H9 (cell line): ENCODE data around the gene SLC26A5. TPM values are rescaled to one million over a fixed set of nuclear protein-coding genes. Genes with fewer than 3 reads are reported as not detected.

Experiments used
- DNase-seq: peaks from one replicate; pipeline ENCODE4 v3.0.0-alpha.2; 2017
- H2AFZ ChIP-seq: one replicate; pipeline ENCODE4 v1.6.1; 2013; ENCODE audit warnings: mild to moderate bottlenecking, low read length, control low read depth, moderate library complexity
- H2AK5ac ChIP-seq: 2 replicates; pipeline ENCODE4 v1.6.1; 2013; ENCODE audit warnings: low read length, control low read depth, mixed read lengths; ENCODE audit not compliant: insufficient read length
- H2BK120ac ChIP-seq: one replicate; pipeline ENCODE4 v1.6.1; 2013; ENCODE audit warnings: low read depth, mild to moderate bottlenecking, low read length, control low read depth, inconsistent platforms; ENCODE audit not compliant: poor library complexity, severe bottlenecking
- H2BK12ac ChIP-seq: 2 replicates; pipeline ENCODE4 v1.6.1; 2013; ENCODE audit warnings: low read length, control low read depth, mixed read lengths, low read depth; ENCODE audit not compliant: insufficient read length
- H2BK15ac ChIP-seq: 2 replicates; pipeline ENCODE4 v1.6.1; 2013; ENCODE audit warnings: low read depth, low read length, control low read depth
- H2BK20ac ChIP-seq: one replicate; pipeline ENCODE4 v1.6.1; 2013; ENCODE audit warnings: low read depth, mild to moderate bottlenecking, low read length, control low read depth, inconsistent platforms; ENCODE audit not compliant: poor library complexity, severe bottlenecking
- H2BK5ac ChIP-seq: 2 replicates; pipeline ENCODE4 v1.6.1; 2013; ENCODE audit warnings: low read length, control low read depth, mixed read lengths; ENCODE audit not compliant: insufficient read length
- H3K14ac ChIP-seq: 2 replicates; pipeline ENCODE4 v1.6.1; 2013; ENCODE audit warnings: low read length, control low read depth; ENCODE audit not compliant: insufficient read depth
- H3K18ac ChIP-seq: 2 replicates; pipeline ENCODE4 v1.6.1; 2013; ENCODE audit warnings: low read depth, mild to moderate bottlenecking, mixed read lengths, low read length, control low read depth; ENCODE audit not compliant: insufficient read length
- H3K23ac ChIP-seq: 2 replicates; pipeline ENCODE4 v1.6.1; 2013; ENCODE audit warnings: low read length, control low read depth, mixed read lengths, low read depth; ENCODE audit not compliant: insufficient read length
- H3K23me2 ChIP-seq: 2 replicates; pipeline ENCODE4 v1.6.1; 2013; ENCODE audit warnings: low read depth, mild to moderate bottlenecking, mixed read lengths, low read length, control low read depth; ENCODE audit not compliant: insufficient read length, poor library complexity, severe bottlenecking
- H3K27ac ChIP-seq: 2 replicates; pipeline ENCODE4 v1.5.1; 2013; ENCODE audit warnings: low read length, control low read depth, mixed read lengths, low read depth; ENCODE audit not compliant: insufficient read length
- H3K27me3 ChIP-seq: 2 replicates; pipeline ENCODE4 v1.6.1; 2013; ENCODE audit warnings: low read length, control low read depth, inconsistent platforms; ENCODE audit not compliant: insufficient read depth
- H3K4ac ChIP-seq: 2 replicates; pipeline ENCODE4 v1.6.1; 2013; ENCODE audit warnings: low read depth, mild to moderate bottlenecking, control low read depth, inconsistent platforms, low read length, moderate library complexity
- H3K4me1 ChIP-seq: 2 replicates; pipeline ENCODE4 v1.6.1; 2013; ENCODE audit warnings: low read length, control low read depth, inconsistent platforms; ENCODE audit not compliant: insufficient read depth
- H3K4me2 ChIP-seq: 2 replicates; pipeline ENCODE4 v1.6.1; 2013; ENCODE audit warnings: low read length, control low read depth, mixed read lengths; ENCODE audit not compliant: insufficient read length, insufficient read depth
- H3K56ac ChIP-seq: 2 replicates; pipeline ENCODE4 v1.6.1; 2013; ENCODE audit warnings: low read depth, mild to moderate bottlenecking, mixed read lengths, low read length, control low read depth; ENCODE audit not compliant: insufficient read length
- H3K79me1 ChIP-seq: 2 replicates; pipeline ENCODE4 v1.6.1; 2013; ENCODE audit warnings: low read depth, mild to moderate bottlenecking, moderate library complexity, low read length, control low read depth, inconsistent platforms; ENCODE audit not compliant: insufficient read depth, poor library complexity, severe bottlenecking
- H3K79me2 ChIP-seq: 2 replicates; pipeline ENCODE4 v1.6.1; 2013; ENCODE audit warnings: low read length, control low read depth, inconsistent platforms; ENCODE audit not compliant: insufficient read depth
- H3K9ac ChIP-seq: 2 replicates; pipeline ENCODE4 v1.6.1; 2013; ENCODE audit warnings: low read length, control low read depth, mixed read lengths; ENCODE audit not compliant: insufficient read length; ENCODE audit errors: extremely low read depth
- H3K9me3 ChIP-seq: one replicate; pipeline ENCODE4 v1.6.1; 2013; ENCODE audit warnings: low read depth, low read length, inconsistent platforms; ENCODE audit not compliant: control insufficient read depth
- H3T11ph ChIP-seq: one replicate; pipeline ENCODE4 v1.6.1; 2013; ENCODE audit warnings: mild to moderate bottlenecking, low read length, control low read depth, inconsistent platforms
- H4K20me1 ChIP-seq: one replicate; pipeline ENCODE4 v1.6.1; 2013; ENCODE audit not compliant: control insufficient read depth, insufficient read length, insufficient read depth
- H4K5ac ChIP-seq: 2 replicates; pipeline ENCODE4 v1.6.1; 2013; ENCODE audit warnings: low read depth, mild to moderate bottlenecking, mixed read lengths, low read length, control low read depth; ENCODE audit not compliant: insufficient read length
- H4K8ac ChIP-seq: replicated peaks from 2 replicates; pipeline ENCODE4 v1.6.1; 2013; ENCODE audit warnings: low read length, control low read depth, mixed read lengths, low read depth; ENCODE audit not compliant: insufficient read length
- H4K91ac ChIP-seq: 2 replicates; pipeline ENCODE4 v1.6.1; 2013; ENCODE audit warnings: low read depth, mild to moderate bottlenecking, moderate library complexity, mixed read lengths, low read length, control low read depth; ENCODE audit not compliant: insufficient read length
- H3K27ac Mint-ChIP-seq, 3 experiments: 2 replicates in 2 of 3; 3 replicates in 1 of 3; pipeline ENCODE4 v1.8.0; 2020 to 2021; ENCODE audit warnings: mixed read lengths in 3 of 3, mild to moderate bottlenecking in 1 of 3, moderate library complexity in 1 of 3
- H3K27me3 Mint-ChIP-seq: 2 replicates; pipeline ENCODE4 v1.8.0; 2021; ENCODE audit warnings: low read depth, mild to moderate bottlenecking, moderate library complexity, mixed read lengths
- H3K36me3 Mint-ChIP-seq, 3 experiments: 2 replicates in 2 of 3; 3 replicates in 1 of 3; pipeline ENCODE4 v1.8.0; 2020 to 2021; ENCODE audit warnings: low read depth in 3 of 3, mixed read lengths in 3 of 3; ENCODE audit not compliant: insufficient read depth in 1 of 3
- H3K4me1 Mint-ChIP-seq, 2 experiments: 2 replicates each; pipeline ENCODE4 v1.8.0; 2020; ENCODE audit warnings: mixed read lengths in 2 of 2
- H3K4me3 Mint-ChIP-seq, 2 experiments: 2 replicates in 1 of 2; 3 replicates in 1 of 2; pipeline ENCODE4 v1.8.0; 2020 to 2021; ENCODE audit warnings: mild to moderate bottlenecking in 2 of 2, mixed read lengths in 2 of 2, moderate library complexity in 1 of 2
- H3K9me3 Mint-ChIP-seq, 2 experiments: 2 replicates in 1 of 2; 3 replicates in 1 of 2; pipeline ENCODE4 v1.8.0; 2020; ENCODE audit warnings: mild to moderate bottlenecking in 2 of 2, mixed read lengths in 2 of 2, moderate library complexity in 1 of 2
- WGBS: extraction: QIAGEN DNeasy Blood & Tissue Kit; methylation state at CpG from one replicate; pipeline ENCODE4 v1.1.7; 2013; ENCODE audit warnings: missing lambda C conversion rate, low lambda C conversion rate, mixed read lengths; ENCODE audit not compliant: insufficient read length; ENCODE audit errors: extremely low coverage; 5-methylcytosine and 5-hydroxymethylcytosine counted together
- total RNA-seq: library from RNA; stranded (reverse); gene quantifications from 2 replicates; pipeline ENCODE4 v1.2.1, GENCODE V29; 2021
- TF ChIP-seq, protein P1 (sequence below): fragments of 200-600 bp; sonication (generic); conservative IDR thresholded peaks from 3 replicates; pipeline ENCODE4 v1.8.0; 2021; ENCODE audit warnings: antibody characterized with exemption, mild to moderate bottlenecking

SLC26A5 gene
- total RNA-seq, 1 experiment from 2014 or later, result not detected

DNA sequence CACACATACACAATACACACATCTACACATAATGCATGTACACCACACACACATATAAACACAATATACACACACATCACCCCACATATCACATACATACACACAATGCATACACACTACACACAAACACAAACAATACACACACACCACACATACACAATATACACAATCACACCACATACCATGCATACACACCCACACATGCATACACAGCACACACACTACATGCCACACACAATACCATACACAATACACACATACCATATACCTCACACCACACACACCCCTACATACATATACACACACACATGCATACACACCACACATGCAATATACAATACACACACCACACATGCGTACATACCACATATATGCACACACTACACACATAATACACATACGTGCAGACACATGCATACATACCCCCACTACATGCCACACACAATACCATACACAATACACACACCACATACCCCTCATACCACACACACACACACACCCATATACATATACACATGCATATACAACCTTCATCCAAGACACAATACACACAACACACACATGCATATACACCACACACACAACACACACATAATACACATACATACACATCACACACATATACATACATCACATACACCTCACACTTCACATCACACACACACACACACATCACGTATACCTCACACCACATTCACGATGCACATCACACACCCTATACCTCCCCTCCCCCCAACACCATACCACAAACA, 64.6 kb downstream of the SLC26A5 start:
- H3K23me2 ChIP-seq, result no peaks in the 10 kb centered on the region
- H4K20me1 ChIP-seq, result no peaks in the 10 kb centered on the region
- no peak overlapping the region for H3K4ac ChIP-seq
- no peak overlapping the region for H2BK15ac ChIP-seq
- no peak overlapping the region for H3K56ac ChIP-seq
- Mint-ChIP-seq H3K36me3 (no peaks in the 10 kb centered on the region), H3K27ac (no peak overlapping the region), H3K9me3 (no peaks in the 10 kb centered on the region), H3K4me3 (no peak overlapping the region), H3K4me1 (no peaks in the 10 kb centered on the region), H3K27me3 (peaks cover 3% of the 10 kb centered on the region; the same call in 1 of the 2 replicates)
- no peak overlapping the region for H3K4me2 ChIP-seq
- no peaks in the 10 kb centered on the region for H3K4me1 ChIP-seq
- H3K18ac ChIP-seq, result no peak overlapping the region
- H4K8ac ChIP-seq, result no peak overlapping the region
- H3K79me2 ChIP-seq, result no peaks in the 10 kb centered on the region
- no peaks in the 10 kb centered on the region for H3K9me3 ChIP-seq
- DNase-seq, result no peak
- H3K79me1 ChIP-seq, result no peaks in the 10 kb centered on the region
- no peak overlapping the region for H4K91ac ChIP-seq
- no peak overlapping the region for H3K9ac ChIP-seq
- H3T11ph ChIP-seq, result no peak overlapping the region
- 87% methylated on average over 2 of the region's 4 CpGs for WGBS
- no peak overlapping the region for H3K27ac ChIP-seq
- no peak overlapping the region for H4K5ac ChIP-seq
- H2AFZ ChIP-seq, result no peak overlapping the region
- H2BK20ac ChIP-seq, result no peak overlapping the region
- no peaks in the 10 kb centered on the region for H3K27me3 ChIP-seq
- no peak overlapping the region for H3K23ac ChIP-seq
- no peak overlapping the region for H2BK5ac ChIP-seq
- no peak overlapping the region for H2BK120ac ChIP-seq
- TF ChIP-seq, protein P1, sequence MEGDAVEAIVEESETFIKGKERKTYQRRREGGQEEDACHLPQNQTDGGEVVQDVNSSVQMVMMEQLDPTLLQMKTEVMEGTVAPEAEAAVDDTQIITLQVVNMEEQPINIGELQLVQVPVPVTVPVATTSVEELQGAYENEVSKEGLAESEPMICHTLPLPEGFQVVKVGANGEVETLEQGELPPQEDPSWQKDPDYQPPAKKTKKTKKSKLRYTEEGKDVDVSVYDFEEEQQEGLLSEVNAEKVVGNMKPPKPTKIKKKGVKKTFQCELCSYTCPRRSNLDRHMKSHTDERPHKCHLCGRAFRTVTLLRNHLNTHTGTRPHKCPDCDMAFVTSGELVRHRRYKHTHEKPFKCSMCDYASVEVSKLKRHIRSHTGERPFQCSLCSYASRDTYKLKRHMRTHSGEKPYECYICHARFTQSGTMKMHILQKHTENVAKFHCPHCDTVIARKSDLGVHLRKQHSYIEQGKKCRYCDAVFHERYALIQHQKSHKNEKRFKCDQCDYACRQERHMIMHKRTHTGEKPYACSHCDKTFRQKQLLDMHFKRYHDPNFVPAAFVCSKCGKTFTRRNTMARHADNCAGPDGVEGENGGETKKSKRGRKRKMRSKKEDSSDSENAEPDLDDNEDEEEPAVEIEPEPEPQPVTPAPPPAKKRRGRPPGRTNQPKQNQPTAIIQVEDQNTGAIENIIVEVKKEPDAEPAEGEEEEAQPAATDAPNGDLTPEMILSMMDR, result no peak
- no peak overlapping the region for H3K14ac ChIP-seq
- H2AK5ac ChIP-seq, result no peak overlapping the region
- H2BK12ac ChIP-seq, result no peak overlapping the region
